ENCODE measurements around the gene ZBTB8A.
"Not testable (repeated sequence)": the region's sequence is repeated elsewhere in the genome, so short reads cannot be mapped to it uniquely, and the experiment has no call there.

The ZBTB8A gene

GRCh38 chr1:32622806-32623681 lies 83.8 kb downstream of the ZBTB8A start:
- DNase-seq, result no peak

GRCh38 chr1:32623775-32624174 lies 84.5 kb downstream of the ZBTB8A start:
- DNase-seq, result no peak

- no peak for DNase-seq
Observed at GRCh38 chr1:32626176-32626575, 86.9 kb downstream of the ZBTB8A start.

- no peak for DNase-seq
Observed at GRCh38 chr1:32627596-32628162, 88.5 kb downstream of the ZBTB8A start.

GRCh38 chr1:32630173-32630572 lies 90.9 kb downstream of the ZBTB8A start:
- not testable (repeated sequence) for DNase-seq

- DNase-seq, result no peak
Observed at GRCh38 chr1:32632829-32633228, 93.6 kb downstream of the ZBTB8A start.

- no peak for DNase-seq
Observed at GRCh38 chr1:32635508-32636277, 96.5 kb downstream of the ZBTB8A start.

GRCh38 chr1:32636914-32637645 lies 97.9 kb downstream of the ZBTB8A start:
- DNase-seq, result no peak

- DNase-seq, result no peak
Observed at GRCh38 chr1:32639489-32640075, 100.4 kb downstream of the ZBTB8A start.

- not testable (repeated sequence) for DNase-seq
Observed at GRCh38 chr1:32642292-32642827, 103.1 kb downstream of the ZBTB8A start.

- no peak for DNase-seq
Observed at GRCh38 chr1:32644426-32644825, 105.2 kb downstream of the ZBTB8A start.

GRCh38 chr1:32647308-32648134 lies 108.3 kb downstream of the ZBTB8A start:
- DNase-seq, result no peak

GRCh38 chr1:32650248-32650751 lies 111.1 kb downstream of the ZBTB8A start, which contains the start of gene ZBTB8OS:
ZBTB8OS (minus strand) TSS chr1:32650550; CDS start chr1:32650529, 21 bp downstream.
- peak; percentile 92 for DNase-seq

GRCh38 chr1:32650752-32651460 lies 111.7 kb downstream of the ZBTB8A start, which contains the start of gene RBBP4:
RBBP4 (plus strand) TSS chr1:32651208; CDS start chr1:32651307, 99 bp downstream.
- peak; percentile 99 for DNase-seq

GRCh38 chr1:32651461-32652073 lies 112.3 kb downstream of the ZBTB8A start:
- no peak for DNase-seq

- no peak for DNase-seq
Observed at GRCh38 chr1:32652244-32652962, 113.2 kb downstream of the ZBTB8A start.

Measured in left hindlimb (tissue), 1 donor.